GM18870 (cell line): Measurements from ENCODE around the gene BRAP.
"Not testable (repeated sequence)": the region's sequence is repeated elsewhere in the genome, so short reads cannot be mapped to it uniquely, and the experiment has no call there.

ENCODE experiments used
- ATAC-seq: cut with Tn5 transposase; IDR thresholded peaks from one replicate; pipeline ENCODE4 v1.9.1; 2021; ENCODE audit warnings: moderate library complexity; ENCODE audit not compliant: unreplicated experiment

BRAP gene

DNA sequence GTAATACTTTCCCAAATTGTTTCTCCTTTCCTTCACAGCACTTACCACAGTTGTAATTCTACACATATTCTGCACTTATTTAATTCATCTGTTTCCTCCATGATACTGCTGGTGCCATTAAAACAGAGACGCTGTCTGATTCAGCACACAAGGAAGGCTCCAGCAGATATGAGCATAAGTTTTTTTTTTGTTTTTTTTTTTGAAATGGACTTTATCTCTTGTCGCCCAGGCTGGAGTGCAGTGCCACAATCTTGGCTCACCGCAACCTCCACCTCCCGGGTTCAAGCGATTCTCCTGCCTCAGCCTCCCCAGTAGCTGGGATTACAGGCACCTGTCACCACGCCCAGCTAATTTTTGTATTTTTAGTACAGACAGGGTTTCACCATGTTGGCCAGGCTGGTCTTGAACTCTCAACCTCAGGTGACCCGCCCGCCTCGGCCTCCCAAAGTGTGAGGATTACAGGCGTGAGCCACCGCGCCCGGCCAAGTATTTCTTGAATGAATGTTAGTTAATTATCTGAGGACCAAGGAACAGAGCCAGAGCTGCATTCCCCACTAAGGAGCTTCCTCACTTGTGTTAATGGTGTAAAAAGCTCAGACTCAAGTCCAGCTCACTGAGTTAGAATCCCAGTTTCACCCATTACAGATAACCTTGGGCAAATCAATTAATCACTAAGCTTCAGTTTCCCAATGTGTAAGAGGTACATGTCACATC lies 1.1 kb downstream of the BRAP start:
- ATAC-seq = not testable (repeated sequence)

DNA sequence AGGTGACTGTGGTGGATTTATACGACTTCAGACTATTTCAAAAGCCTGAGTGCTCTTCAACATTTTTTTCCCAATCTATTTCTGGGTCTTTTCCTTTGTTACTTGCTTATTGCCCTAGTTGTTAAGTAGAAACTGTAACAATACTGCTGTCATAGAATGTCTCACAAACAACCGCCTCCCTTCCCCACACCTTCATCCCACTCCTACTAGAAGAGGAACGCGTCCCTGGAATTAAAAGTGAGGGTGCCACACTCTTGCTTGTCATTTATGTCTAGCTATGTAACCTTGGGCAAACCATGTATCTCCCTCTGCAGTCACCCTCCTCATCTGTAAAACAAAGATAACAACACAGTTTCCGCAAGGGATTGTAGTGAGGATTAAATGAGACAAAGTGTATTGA lies 8.6 kb downstream of the BRAP start:
- no peak for ATAC-seq

DNA sequence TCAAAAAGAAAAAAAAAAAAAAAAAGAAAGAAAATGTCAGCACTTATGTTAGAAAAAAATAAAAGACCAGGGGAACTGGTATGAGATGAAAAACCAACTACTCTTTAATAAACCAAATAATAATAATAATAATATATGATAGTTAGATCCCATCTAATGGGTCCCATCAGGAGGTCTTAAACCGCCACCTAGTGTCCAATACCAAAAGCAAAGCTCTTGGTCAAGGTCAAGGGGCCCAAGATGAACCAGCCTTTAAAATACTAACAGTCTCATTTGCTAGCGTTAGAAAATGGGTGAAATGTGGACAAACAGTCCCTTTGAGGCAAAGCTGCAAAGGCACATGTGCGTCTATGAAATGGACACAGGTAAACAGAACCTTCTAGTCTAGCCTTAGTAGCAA lies 12.3 kb downstream of the BRAP start:
- no peak for ATAC-seq

DNA sequence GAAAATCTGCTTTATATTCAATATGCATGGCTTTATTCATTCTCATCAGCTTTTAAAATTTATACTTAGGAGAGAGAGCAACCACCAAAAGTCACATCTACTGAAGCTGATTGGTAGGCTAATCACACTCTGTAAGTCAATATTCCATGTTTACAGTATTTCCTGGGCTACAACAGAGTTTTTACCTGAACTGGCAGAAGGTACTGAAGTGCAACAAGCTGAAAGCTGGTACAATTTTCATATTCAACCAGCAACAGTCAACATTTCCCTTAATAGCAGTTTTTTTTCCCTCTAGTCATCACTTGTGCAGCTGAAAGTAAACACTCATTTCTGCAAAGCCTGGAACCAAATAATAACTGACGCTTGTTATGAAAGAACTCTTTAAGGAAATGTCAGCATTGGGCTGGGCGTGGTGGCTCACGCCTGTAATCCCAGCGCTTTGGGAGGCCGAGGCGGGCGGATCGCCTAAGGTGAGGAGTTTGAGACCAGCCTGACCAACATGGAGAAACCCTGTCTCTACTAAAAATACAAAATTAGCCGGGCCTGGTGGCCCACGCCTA lies 12.9 kb downstream of the BRAP start:
- ATAC-seq = no peak

DNA sequence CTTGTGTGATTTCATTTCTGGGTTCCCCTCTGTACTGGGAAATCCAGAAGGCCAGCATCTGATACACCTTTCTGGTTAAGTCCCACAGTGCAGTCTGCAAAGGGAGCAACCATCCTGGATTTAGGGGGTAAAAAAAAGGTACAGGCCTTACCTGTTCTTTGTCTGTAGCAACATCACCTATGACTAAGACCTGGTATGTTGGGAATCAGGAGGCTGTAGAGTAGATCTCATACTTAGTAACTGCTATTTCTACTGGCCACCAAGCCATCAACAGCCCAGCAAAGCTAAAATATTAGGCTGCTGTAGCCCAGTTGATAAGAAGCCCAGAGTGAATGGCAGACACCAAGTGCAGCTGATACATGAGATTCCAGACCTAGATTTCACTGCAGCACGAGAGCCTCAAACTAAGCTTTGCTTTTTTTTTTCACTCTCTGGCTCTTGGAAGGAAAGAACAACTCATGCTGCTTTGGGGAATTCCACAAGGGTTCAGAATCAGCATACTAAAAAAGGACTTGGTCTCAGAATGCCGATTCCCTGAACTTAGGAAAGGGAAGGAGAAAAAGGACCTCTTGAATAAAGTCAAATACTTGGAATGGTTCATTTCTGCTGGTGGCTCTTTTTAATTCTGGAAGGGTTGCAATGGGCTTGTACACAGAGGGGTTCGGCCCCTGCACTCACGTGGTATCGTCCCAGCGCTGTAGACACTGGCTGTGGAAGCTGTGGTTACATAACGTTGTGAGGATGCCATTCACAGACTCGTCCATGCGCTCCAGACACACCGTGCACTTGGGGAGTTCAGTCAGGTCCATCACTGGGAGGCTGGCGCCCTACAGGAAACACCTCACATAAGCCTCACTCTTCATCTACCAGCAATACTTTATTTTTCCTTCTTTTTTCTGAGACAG lies 20.5 kb downstream of the BRAP start:
- no peak for ATAC-seq

DNA sequence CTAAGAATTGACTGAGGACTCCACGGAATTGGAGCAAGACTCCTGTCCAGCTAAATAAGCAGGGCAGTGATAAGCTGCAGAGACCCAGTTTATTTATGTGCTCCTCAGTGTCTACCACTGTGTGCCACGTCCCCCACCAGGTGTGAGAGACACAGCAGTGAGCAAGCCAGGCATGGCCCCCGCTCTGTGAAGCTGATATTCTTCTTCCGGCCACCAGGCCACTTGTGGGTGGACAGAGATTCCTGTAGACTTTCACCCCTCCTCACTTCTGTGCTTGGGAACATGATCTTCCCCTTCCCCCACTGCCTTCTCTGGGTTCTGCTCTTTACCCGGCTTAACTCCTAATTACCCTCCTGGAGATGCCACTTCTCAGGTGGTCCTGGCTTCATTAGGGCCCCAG lies 21.3 kb downstream of the BRAP start:
- ATAC-seq = no peak

DNA sequence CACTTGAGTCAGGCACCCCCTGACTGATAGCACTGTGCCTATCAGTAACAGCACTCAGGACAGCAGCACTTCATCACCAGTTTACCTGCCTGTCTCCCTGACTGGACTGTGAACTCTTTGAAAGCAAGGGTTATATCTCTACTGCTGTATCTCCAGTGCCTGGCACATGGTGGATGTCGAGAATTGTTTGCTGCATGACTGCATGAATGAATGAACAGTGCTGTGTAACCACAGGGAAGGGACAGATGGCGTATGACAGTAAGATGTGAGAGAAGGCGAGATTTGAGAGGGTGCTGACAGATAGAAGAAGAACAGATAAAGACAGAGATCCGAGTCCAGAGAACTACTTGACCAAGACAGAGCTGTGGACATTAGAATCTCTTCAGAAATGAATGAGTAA lies 29.7 kb downstream of the BRAP start:
- no peak for ATAC-seq

DNA sequence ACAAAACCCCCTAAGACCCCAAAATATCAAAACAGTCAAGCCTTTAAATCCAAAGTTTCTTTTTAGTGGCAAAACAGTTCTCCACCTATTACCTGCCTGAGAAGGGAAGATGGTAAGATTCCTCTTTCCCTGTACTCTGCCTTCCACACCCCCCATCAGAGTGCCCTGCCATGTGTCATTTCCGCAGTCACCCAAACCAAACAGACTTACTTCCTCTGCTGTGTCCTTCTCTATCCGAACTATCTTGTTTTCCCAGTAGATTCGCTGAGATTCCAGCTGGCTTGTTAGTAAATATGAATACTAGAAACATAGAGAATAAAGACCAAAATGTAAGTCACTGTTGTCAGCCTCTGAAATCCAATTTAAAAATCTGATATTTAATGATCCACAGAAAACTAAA lies 30.4 kb downstream of the BRAP start:
- no peak for ATAC-seq

DNA sequence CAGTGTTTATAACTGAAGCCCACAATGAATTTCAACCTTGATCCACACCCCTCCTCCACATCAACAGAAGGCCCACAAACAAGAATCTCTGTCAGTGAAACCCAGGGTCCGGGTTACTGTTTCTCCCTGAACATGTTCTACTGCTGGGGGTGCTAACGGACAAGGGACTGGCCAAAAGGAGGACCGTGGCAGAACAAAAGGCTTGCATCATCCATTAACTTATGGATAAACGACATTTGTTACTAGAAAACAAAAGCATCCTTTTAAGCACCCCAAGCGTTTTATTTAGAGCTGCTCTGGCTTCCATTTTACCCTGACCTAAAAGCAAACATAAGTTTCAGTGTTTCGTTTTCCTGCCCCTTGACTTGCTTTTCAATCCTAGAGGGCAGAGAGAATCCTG lies 32.2 kb downstream of the BRAP start:
- no peak for ATAC-seq

DNA sequence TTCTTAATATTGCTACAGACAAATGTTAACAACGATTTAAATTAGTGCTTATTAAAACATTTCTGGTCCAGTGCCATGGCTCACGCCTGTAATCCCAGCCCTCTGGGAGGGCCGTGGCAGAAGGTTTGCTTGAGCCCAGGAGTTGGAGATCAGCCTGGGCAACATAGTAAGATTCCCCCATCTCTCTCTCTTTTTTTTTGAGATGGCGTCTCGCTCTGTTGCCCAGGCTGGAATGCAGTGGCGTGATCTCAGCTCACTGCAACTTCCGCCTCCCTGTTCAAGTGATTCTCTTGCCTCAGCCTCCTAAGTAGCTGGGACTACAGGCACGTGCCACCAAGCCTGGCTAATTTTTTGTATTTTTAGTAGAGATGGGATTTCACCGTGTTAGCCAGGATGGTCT lies 33.2 kb downstream of the BRAP start:
- ATAC-seq = not testable (repeated sequence)

DNA sequence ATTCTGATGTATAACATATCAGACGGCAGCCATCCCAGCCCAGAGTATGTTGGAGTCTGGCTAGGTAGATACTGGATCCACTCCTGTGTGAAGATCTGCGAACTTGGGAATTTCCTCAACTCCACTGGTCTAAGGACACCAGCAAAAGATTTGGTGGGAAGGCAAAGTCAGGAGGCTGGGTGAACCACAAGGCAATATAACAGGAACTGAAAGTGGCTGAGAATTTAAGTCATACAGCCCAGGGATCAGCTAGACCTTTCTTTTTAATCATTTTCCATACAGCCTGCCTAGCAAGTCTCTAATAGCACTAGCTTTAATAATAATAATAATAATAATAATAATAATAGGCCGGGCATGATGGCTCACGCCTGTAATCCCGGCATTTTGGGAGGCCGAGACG lies 34.8 kb downstream of the BRAP start:
- no peak for ATAC-seq

DNA sequence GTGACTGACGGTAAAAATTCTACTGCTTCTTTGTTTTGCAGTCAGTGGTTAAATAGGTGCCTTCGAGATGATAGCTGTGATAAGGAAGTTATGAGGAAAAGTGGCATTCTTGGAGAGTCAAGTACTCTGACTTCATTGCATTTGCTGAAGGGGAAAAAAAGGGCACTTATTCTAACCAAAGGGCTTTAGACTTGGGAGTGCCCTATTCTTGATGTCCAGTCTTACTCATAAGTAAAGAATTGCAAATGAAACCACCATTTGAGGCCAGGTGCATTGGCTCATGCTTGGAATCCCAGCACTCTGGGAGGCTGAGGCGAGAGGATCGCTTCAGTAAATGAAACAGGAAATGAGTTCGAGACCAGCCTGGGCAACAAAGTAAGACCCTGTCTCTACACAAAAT lies 40.3 kb downstream of the BRAP start:
- ATAC-seq = no peak

DNA sequence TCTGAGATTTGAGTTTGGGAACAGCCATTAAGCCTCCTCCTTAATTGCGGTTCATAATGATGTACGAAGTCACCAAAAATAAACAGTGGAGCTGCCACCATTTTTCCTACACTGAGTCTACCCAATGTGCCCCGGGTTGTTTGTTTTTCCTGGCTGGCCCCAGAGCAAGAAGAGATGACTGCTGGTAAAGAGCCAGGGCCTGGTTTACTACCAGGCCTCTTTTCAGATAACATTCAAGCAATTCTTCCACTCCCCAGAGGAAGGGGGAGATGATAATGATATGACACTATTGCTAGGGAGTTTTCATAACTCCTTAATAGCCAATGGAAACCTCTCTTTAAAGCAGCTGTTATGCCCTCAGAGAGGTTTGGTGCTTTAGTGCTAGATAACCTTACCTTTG lies 42.3 kb downstream of the BRAP start:
- no peak for ATAC-seq

DNA sequence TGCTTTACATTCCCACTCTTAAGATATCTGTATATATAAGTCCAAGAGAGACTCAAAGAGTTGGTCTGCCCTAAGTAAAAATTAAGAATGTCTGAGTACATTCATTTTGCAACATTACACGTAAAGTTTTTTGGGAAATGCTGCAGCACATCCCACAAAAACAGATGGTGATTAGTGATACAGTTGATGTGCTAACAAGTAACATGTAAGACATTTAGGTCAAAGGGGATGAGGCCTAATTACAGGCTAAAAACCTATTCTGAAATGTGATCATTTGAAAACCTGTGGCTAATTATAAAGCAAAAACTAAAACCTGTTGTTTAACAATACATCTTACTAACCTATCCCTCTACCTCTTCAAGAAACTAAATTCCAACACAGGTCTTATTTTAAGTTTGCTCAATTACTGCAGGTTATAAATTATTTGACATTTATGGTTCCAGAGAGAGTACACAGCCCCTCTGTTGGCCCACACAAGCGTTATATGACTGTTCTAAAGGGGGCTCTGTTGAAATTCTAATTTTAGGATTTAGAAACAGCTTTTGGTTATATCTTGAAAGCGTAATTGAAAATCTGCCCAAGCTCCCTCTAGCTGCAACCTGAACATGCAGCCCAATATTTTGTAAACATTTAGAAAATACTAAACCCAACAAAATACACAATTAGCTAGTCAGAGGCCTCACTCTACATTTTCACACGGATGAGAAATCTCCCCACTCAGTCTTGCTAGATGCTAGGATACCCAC lies 42.9 kb downstream of the BRAP start:
- ATAC-seq = no peak

DNA sequence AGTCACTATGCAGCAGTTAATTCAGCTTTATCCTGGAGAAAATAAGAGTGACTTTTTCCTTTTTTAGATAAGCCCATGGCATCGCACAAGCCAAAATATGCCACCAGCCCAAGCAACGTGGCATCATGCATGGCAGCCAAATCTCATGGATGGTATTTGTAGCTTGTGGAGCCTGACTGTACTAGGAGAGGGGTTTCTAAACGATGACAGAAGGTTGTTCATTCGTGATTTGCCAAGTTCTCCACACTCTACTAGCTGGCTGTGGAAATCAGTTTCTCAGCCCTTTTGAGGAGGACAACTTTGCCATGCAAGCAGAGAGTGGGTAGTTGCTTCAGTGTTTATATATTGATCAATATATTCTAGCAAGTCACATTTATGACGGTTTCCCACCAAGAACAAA lies 45.2 kb downstream of the BRAP start:
- no peak for ATAC-seq

DNA sequence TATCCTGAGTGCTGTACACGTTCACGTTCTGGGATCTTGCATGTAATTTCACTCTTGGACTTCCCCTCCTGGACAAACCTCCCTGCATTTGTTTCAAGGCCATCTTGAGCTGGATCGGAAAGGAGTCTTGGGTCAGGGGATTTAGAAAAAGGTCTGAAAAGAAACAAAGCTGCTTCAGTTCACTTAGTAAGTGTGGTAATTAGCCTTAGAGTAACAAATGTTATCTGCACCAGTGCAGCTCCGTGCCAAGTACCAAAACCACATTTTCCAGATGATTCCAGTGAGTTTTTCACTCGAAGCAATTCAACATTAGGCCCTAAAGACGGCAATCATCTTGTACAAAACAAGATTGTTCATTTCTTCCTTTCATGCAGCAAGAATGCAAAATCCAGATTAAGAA lies 47.2 kb downstream of the BRAP start:
- no peak for ATAC-seq

DNA sequence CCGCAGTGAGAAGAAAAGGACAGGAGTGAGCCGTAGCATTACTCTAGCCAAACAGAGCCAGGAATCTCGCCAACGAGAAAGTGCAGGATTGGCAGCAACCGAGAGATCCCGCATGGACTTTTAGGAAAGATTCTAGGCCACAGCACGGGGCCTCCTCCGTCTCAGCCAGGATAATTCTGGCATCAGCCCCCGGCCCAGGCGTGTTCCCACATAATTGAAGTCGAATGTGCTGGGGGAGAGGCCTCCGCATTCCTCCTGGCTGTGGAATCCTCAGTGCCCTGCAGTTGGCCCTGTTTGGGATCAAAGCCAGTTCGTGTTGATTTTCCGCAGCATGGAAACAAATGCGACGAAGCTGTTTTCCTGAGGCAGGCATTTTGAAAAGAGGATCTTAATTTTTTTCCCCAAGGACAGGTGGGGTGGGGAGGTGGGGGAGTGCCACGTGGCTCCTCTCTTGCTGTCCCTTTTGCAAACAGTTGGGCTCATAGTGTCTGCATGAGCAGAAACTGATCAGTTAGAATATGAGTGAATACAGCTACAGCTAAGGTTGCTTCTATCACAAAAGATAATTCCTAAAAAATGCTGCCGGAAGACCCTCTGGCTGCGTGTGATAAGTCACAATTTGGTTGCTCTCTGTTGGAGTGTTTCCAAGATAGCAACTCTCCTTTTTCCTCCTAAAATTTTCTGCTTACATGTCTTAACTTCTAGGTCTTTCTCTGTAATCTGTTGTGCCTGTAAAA lies 49.4 kb downstream of the BRAP start:
- ATAC-seq = no peak

DNA sequence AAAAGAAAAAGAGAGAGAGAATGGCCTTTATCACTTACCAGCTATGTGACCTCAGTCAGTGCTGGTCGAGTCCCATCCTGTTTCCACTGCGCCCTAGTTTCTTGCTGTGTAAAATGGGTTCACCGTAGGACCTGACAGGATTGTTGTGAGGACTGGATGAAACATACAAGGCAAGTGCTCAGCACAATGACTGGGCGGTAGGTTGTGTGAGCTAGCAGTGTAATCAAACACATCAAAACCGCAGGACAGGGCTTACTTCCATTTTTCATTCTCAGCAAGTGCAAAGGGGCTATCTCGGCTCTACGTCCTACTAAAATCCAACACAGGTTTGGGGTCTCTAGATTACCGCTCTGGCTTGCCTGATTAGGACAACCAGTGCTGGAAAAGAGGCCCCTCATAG lies 50.2 kb downstream of the BRAP start:
- no peak for ATAC-seq

DNA sequence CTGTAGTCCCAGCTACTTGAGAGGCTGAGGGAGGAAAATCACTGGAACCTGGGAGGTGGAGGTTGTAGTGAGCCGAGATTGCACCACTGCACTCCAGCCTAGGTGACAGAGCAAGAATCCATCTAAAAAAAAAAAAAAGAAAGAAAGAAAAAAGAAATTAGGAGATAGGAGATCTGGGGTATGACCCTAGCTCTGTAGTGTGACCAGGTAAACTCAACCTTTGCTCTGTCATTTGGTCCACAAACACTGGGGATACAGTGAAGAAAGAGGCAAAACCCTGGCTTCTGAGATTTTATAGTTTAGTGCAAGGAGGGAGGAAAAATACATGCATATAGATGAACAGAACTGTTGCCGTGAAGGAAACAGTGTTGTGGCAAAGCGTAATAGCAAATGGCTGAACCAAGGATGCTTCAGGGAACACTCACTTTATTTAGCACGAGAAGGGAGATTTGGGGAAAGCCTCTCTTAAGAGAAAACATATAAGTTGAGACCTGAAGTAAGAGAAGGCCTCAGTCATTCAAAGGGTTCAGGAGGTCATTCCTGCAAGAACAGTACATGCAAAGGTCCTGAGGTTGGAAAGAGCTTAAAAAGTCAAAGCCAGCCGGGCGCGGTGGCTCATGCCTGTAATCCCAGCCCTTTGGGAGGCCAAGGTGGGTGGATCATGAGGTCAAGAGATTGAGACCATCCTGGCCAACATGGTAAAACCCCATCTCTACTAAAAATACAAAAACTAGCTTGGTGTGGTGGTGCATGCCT lies 57.1 kb downstream of the BRAP start:
- no peak for ATAC-seq

DNA sequence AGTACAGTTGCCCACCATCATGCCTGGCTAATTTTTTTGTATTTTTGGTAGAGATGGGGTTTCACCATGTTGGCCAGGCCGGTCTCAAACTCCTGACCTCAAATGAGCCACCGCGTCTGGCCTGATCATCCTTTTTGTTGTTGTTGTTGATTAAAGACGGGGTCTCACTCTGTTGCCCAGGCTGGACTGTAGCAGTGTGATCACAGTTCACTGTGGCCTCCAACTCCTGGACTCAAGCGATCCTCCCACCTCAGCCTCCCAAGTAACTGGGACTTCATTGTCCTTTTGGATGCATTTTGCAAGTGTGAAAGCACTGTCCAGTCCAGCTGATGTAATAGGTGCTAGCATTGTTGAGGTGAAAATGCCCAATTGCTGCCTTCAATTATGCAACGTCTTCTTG lies 59.5 kb downstream of the BRAP start:
- no peak for ATAC-seq
